NCI-H1694 (cell line): ENCODE measurements around the gene MTA3.
"Not testable (repeated sequence)": the region's sequence is repeated elsewhere in the genome, so short reads cannot be mapped to it uniquely, and the experiment has no call there.

Source experiments
- DNase-seq: peaks from one replicate; lab custom pipeline; 2025; lab: John Stamatoyannopoulos, UW

The MTA3 gene

DNA sequence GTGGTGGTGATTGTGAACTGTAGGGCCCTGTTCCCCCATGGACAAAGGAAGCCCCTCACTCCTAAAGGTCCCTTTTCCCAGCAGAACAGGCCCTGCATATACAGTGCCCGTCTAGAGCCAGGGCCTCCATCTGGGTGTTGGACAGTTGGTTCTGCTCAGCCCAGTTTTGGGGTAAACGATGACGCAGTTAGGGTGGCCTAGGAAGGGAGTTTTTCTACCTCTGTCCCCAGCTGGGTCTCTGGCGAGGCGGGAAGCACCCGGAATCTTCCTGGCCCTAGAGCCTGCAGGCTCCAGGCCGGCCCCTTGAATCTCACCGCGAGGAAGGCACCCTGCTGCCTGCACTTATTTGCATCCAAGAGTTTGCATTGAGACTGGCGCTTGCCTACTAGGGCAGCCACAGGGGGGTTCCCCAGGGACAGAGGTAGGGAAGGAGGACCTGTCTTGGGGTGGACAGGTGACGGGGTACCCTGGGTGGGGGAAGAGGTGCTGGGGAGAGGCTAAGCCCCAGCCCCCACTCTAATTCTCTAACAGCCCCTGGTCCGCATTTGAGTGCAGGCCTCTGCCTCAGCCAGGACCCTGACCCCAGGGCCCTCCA, 529 bp upstream of the MTA3 start:
- no peak for DNase-seq

GRCh38 chr2:42569116-42569711, 782 bp downstream of the MTA3 start:
- no peak for DNase-seq

DNA sequence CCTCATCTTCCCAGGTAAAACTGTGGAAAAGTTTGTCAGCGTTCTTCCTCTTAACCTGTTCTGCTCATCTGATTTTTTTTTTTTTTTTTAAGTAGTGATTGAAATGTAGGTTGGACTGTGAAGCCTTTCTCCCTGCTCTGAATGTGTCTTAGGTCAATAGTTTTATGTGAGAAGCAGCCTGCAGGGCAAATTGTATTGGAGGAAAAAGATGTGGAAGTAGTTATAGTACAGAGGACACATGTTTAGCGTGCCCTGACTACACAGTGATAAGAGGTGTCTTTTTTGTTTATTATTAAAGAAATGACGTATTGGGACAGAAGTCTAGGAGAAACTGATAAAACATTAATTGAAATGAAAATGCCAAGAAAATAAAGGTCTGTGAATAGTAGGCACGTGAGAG, 1.5 kb downstream of the MTA3 start:
- no peak for DNase-seq

GRCh38 chr2:42572297-42573081, 4.1 kb downstream of the MTA3 start:
- DNase-seq = no peak

GRCh38 chr2:42573256-42573655, 4.8 kb downstream of the MTA3 start:
- DNase-seq = no peak

DNA sequence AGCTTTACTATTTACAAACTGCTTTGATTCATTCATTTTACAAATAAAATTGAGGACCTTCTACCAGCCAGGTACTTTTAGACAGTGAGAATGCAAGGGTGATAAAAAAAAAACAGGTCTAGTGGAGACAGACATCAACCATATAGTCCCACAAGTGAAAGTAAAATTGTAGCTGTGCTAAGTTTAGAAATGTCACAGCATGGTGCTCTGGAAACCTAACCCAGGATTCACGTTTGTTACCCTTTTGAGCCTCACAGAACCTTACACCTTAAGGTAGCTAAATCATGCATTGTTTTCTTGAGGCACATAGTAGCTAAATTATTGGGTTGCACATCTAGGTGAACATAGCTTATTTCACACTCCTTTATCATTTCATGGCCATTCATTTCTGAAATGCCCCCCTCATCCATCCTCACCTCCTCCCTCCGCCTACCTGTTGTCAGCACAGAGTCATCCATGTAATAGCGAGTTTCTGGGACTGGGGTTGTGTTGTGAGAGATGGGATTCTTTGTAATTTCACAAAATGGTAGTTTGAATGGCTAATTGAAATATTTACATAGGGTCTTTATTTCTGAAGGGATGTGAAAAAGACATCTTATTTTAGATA, 7.1 kb downstream of the MTA3 start:
- no peak for DNase-seq

DNA sequence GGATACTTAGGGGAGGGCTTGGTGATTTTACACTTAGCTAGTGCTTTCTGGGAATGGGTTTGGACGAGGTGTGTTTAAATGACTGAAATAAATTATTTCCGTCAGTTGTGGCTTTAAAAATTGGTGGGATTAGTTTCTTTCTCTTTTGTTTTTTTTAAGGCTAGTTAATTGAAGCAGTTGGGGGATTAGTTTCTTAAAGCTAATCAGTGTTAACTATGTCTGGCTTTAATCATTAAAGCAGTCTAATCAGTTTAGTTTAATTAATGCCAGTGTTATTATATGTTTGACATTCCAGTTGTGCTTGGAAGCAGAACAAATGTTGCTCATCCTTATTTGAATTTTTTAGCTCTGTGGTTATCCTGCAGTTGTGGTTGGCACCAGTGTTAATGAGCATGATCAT, 10.2 kb downstream of the MTA3 start:
- no peak for DNase-seq

DNA sequence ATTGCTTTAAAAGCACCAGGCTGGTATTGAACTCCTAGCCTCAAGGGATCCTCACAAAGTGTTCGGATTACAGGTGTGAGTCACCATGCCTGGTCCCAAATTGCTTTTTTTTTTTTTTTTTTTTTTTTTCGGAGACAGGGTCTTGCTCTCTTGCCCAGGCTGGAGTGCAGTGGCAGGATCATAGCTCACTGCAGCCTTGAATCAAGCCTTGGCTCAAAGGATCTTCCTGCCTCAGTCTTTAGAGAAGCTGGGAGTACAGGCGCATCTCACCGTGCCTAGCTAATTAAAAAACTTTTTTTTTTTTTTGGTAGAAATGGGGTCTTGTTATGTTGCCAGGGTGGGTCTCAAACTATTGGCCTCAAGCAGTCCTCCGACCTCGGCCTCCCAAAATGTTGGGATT, 12.8 kb downstream of the MTA3 start:
- no peak for DNase-seq

GRCh38 chr2:42584628-42585027, 16.2 kb downstream of the MTA3 start:
- DNase-seq = not testable (repeated sequence)

GRCh38 chr2:42585779-42586178, 17.3 kb downstream of the MTA3 start:
- no peak for DNase-seq

GRCh38 chr2:42587526-42588117, 19.2 kb downstream of the MTA3 start:
- no peak for DNase-seq

DNA sequence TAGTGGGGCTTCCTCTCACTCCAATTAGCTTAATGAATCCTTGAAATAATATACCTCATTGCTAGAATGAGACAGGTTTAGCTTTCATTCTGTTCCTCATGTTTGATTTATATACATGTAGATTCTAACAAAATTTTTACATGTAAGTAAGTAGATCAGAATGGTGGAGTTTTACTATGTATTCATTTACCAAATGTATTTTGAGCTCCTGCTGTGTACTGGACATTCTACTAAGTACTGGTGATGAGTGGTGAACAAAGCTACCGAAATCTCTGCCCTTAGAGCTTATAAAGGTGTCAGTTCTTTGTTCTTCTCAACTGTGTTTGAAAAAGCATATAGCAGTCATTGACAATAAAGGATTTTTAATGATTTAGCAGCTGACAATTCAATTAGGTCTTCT, 19.7 kb downstream of the MTA3 start:
- DNase-seq = no peak

GRCh38 chr2:42590176-42590575, 21.7 kb downstream of the MTA3 start:
- no peak for DNase-seq

- no peak for DNase-seq
Observed at GRCh38 chr2:42593282-42593681, 24.9 kb downstream of the MTA3 start.

- DNase-seq = no peak
Observed at GRCh38 chr2:42598656-42599055, 30.2 kb downstream of the MTA3 start.

GRCh38 chr2:42601076-42601475, 32.6 kb downstream of the MTA3 start:
- DNase-seq = no peak

- no peak for DNase-seq
Observed at GRCh38 chr2:42602218-42602875, 33.9 kb downstream of the MTA3 start.

- no peak for DNase-seq
Observed at GRCh38 chr2:42602876-42603219, 34.4 kb downstream of the MTA3 start.

- DNase-seq = not testable (repeated sequence)
Observed at GRCh38 chr2:42604341-42604867, 36.0 kb downstream of the MTA3 start.

- not testable (repeated sequence) for DNase-seq
Observed at GRCh38 chr2:42606166-42606565, 37.7 kb downstream of the MTA3 start.

DNA sequence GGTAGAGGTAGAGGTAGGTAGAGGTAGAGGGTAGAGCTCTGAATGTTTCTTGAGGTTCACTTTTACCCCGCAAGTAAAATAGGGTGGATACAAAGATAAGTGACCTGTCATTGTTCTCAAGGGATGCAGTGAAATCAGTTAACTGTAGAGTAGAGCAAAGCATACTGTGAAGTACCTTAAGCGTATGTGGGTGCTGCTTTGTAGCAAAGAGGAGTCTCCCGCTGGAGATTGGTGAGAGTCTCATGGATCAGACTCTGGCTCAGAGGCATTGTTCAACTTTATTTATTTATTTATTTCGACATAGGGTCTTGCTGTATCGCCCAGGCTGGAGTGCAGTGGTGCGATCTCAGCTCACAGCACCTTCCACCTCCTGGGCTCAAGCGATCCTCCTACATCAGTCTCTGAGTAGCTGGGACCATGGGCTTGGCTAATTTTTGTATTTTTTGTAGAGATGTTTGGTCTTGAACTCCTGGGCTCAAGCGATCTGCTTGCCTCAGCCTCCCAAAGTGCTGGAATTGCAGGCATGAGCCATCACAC, 38.7 kb downstream of the MTA3 start:
- no peak for DNase-seq
